Suprapubic skin (tissue), 4 donors: ENCODE measurements around the gene MARCHF2.

ENCODE experiments used
- EP300 ChIP-seq: sonication (generic); formaldehyde crosslinking; IDR thresholded peaks from one replicate; pipeline ENCODE4 v1.6.1; 2017; ENCODE audit warnings: antibody characterized with exemption
- POLR2A ChIP-seq, 2 donors: fragments of 450-650 bp; IDR thresholded peaks; one replicate each; pipeline ENCODE4 v1.6.1; 2017; ENCODE audit warnings: antibody characterized with exemption in 2 of 2, mild to moderate bottlenecking in 2 of 2, moderate library complexity in 2 of 2
- POLR2AphosphoS5 ChIP-seq, 3 donors: sonication (generic); formaldehyde crosslinking; IDR thresholded peaks; one replicate each; pipeline ENCODE4 v1.6.1; 2017; ENCODE audit warnings: antibody characterized with exemption in 3 of 3
- TF ChIP-seq, protein P1 (sequence below), 2 donors: fragments of 200-600 bp in 1 of 2; fragments of 450-650 bp in 1 of 2; sonication (generic) in 1 of 2; IDR thresholded peaks; one replicate each; pipeline ENCODE4 v1.5.1; 2016 to 2019; ENCODE audit warnings: antibody characterized with exemption in 2 of 2, mild to moderate bottlenecking in 1 of 2, moderate library complexity in 1 of 2

DNA sequence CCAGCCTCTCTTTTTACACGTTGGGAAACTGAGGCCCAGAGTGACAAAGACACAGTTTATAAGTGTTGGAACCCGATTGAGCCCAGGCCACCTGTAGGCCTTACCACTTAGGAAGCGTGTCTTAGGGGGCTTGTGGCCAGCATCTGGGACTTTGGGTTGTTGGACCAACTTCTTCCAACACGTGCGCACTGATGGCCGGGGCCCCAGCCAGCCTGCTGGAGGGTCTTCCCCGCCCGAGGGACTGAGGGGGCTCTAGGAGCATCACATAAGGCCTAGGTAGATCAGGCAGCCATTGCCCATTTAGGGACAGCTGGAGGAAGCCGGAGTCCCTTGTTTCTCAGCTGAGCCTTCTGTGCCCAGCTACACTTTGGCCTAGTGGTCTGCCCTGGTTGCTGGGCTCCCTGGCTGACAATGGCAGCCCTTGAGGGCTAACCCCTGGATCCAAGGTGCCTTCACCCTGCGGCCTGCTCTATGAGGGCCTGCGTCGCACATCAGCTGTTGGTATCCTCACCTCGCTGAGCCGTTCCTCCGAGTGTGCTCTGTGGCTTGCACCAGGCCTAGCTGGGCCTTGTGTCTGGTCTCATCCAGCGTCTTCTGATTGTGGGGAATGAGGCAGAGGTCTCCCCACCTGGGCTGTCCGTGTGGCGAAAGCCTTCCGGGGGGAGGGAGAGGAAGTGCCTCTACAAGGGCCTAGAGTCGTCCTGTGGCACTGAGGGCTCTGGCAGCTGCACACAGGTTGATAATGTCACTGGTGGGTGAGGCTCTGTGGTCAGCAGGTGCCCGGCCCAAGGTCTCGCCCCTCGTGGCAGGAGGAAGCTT, 21.7 kb upstream of the MARCHF2 start:
- TF ChIP-seq, protein P1, sequence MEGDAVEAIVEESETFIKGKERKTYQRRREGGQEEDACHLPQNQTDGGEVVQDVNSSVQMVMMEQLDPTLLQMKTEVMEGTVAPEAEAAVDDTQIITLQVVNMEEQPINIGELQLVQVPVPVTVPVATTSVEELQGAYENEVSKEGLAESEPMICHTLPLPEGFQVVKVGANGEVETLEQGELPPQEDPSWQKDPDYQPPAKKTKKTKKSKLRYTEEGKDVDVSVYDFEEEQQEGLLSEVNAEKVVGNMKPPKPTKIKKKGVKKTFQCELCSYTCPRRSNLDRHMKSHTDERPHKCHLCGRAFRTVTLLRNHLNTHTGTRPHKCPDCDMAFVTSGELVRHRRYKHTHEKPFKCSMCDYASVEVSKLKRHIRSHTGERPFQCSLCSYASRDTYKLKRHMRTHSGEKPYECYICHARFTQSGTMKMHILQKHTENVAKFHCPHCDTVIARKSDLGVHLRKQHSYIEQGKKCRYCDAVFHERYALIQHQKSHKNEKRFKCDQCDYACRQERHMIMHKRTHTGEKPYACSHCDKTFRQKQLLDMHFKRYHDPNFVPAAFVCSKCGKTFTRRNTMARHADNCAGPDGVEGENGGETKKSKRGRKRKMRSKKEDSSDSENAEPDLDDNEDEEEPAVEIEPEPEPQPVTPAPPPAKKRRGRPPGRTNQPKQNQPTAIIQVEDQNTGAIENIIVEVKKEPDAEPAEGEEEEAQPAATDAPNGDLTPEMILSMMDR (IDR thresholded peaks at IDR 0.05) = no peak
- TF ChIP-seq EP300 = no peak
- TF ChIP-seq POLR2A (IDR thresholded peaks at IDR 0.05) = no peak
- TF ChIP-seq POLR2AphosphoS5 (IDR thresholded peaks at IDR 0.05) = no peak
